ENCODE results near the gene LDB1. TPM values are rescaled to one million over a fixed set of nuclear protein-coding genes. Genes with fewer than 3 reads are reported as not detected.

Gene LDB1
- total RNA-seq, 6 experiments from 2014 or later: 51.6 to 64.8 (median 59.3) TPM

DNA sequence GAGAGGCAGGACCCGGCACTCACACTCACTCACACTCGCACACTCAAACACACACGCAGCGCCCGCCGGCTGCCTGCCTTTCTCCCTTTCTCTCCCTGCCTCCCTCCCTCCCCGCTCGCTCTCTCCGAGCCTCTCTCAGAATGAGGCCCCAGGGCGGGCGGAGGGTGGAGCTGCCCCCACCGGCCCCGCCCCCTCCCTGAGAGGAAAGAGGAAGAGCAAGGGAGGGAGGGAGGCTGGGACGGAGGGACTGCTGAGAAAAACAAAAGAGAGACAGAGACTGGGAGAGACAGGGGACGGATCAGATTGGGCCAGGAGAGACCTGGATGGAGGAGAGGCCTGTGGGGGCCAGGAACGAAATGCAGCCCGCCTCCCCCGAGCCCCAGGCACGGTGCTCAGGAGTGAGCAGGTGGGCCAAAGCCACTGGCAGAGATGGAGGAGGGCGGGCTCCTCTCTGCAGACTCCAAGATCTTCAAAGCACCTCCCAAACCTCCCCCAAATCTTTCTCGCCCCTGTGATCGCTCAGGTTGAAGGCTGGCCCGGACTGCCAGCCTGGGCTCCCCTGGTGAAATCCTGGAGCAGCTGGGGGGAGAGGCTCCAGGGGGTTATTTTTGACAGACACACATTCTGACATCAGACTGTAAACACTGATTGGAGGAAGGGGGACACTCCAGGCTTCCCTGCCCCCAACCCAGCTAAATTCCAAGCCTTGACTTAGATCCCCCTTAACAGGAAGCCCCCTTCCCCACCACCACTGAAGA lies 5.1 kb downstream of the LDB1 start:
- peak; percentile 66 for DNase-seq
- Mint-ChIP-seq H3K27ac (peak overlapping the region; percentile 78), H3K9me3 (no peaks in the 10 kb centered on the region), H3K27me3 (ENCODE audit: insufficient read depth) (no peaks in the 10 kb centered on the region; the same call in 1 of the 2 replicates), H3K36me3 (ENCODE audit: low read depth) (peaks cover 8% of the 10 kb centered on the region), H3K4me1 (ENCODE audit: low read depth) (peaks cover 69% of the 10 kb centered on the region), H3K4me3 (peak overlapping the region; percentile 94)
- 0 out of 2 replicates have a peak, but pooled peaks have one; percentile 2 for TF ChIP-seq CTCF (IDR thresholded peaks at IDR 0.05)

GRCh38 chr10:102113956-102114857 lies 6.0 kb downstream of the LDB1 start:
- H3K27ac Mint-ChIP-seq: peak overlapping the region; percentile 78
- peak overlapping the region; percentile 94 for H3K4me3 Mint-ChIP-seq
- H3K4me1 Mint-ChIP-seq (ENCODE audit: low read depth): peaks cover 65% of the 10 kb centered on the region
- TF ChIP-seq CTCF (IDR thresholded peaks at IDR 0.05): no peak
- no peaks in the 10 kb centered on the region; the same call in 1 of the 2 replicates for H3K27me3 Mint-ChIP-seq (ENCODE audit: insufficient read depth)
- no peak for DNase-seq
- H3K9me3 Mint-ChIP-seq: no peaks in the 10 kb centered on the region
- H3K36me3 Mint-ChIP-seq (ENCODE audit: low read depth): peaks cover 16% of the 10 kb centered on the region

DNA sequence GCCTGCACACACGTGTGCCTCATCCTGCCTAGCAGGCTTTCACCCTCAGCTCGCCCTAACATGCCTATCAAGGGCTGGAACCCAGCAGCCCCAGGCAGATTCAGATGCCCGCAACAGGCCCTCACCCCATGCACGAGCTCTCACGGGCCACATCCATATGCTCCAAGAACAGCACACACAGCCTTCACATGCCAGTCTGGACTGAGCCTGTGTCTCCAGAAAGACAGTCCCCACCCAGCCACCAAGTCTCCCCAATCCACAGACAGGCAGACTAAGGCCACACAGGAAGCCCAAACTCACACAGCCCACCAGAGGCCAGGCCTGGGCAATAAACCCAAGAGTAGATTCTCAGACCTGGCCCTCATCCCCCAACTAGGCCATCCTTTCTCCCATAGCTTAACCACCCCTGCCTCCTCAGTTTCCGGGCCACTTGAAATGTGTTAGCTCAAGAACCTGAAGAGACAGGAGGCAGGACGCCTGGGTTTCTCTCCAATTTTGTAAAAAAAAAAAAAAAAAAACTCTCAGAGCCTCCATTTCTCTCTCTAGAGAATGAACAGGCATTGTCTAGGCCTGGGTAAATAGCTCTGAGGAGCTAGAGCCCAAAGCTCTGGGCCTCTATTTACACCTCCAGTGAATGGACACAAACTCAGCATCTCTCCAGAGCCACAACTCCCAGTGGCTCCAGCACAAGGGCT lies 6.8 kb downstream of the LDB1 start:
- TF ChIP-seq CTCF (IDR thresholded peaks at IDR 0.05): no peak
- peak overlapping the region; percentile 94 for H3K4me3 Mint-ChIP-seq
- H3K36me3 Mint-ChIP-seq (ENCODE audit: low read depth): peaks cover 21% of the 10 kb centered on the region
- H3K4me1 Mint-ChIP-seq (ENCODE audit: low read depth): peaks cover 57% of the 10 kb centered on the region
- peak overlapping the region; percentile 68 for H3K27ac Mint-ChIP-seq
- H3K9me3 Mint-ChIP-seq: no peaks in the 10 kb centered on the region
- DNase-seq: no peak
- H3K27me3 Mint-ChIP-seq (ENCODE audit: insufficient read depth): no peaks in the 10 kb centered on the region

DNA sequence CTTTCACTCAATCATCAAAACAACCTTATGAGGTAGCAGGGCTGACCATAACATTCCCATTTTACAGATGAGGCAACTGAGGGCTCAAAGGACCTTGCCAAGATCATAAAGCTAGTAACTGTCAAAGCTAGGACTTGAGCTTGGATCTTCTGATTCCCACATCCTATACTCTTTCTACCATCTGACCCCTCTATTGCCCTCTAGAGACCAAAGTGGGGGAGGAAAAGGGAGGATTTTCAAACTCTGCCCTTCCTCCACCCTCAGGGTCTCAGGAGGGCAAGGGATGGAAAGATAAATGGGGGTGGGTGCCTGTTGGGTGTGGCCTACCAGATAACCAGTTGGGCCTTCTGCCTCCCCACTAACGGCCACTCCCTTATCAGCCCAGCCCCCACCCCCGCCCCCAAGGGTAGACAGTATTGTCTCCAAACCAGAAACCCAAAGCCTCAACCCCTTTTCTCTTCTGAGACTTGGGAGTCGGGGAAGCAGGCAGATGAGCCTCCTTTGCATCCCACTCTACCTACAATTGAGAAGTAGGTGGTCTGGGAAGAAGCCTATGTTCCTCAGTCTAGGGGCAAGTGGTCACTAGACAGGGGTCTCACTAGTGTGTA lies 7.9 kb downstream of the LDB1 start:
- DNase-seq: no peak

More for the DNA sequence above, 7.9 kb downstream of the LDB1 start:
- peak; percentile 36; the same call in 1 of the 2 replicates for TF ChIP-seq CTCF (IDR thresholded peaks at IDR 0.05)
- H3K27me3 Mint-ChIP-seq (ENCODE audit: insufficient read depth): no peaks in the 10 kb centered on the region
- H3K9me3 Mint-ChIP-seq: no peaks in the 10 kb centered on the region
- H3K27ac Mint-ChIP-seq: no peak overlapping the region
- peaks cover 21% of the 10 kb centered on the region for H3K36me3 Mint-ChIP-seq (ENCODE audit: low read depth)
- H3K4me1 Mint-ChIP-seq (ENCODE audit: low read depth): peaks cover 46% of the 10 kb centered on the region
- peak overlapping the region; percentile 94; the same call in 1 of the 2 replicates for H3K4me3 Mint-ChIP-seq

Measured in HFFc6 (cell line).